H1 (cell line): ENCODE data around the gene CLDN6. TPM values are rescaled to one million over a fixed set of nuclear protein-coding genes. Genes with fewer than 3 reads are reported as not detected.

Experiments
- CTCF ChIA-PET: fragments of 300-600 bp; sonication (Branson Sonifier 250); formaldehyde crosslinking; loops from one replicate; lab custom pipeline; 2021; ENCODE audit not compliant: partially characterized antibody; lab: Charles Lee
- POLR2A ChIA-PET: fragments of 300-600 bp; sonication (Branson Sonifier 250); formaldehyde crosslinking; loops from one replicate; lab custom pipeline; 2021; ENCODE audit warnings: inconsistent platforms; ENCODE audit not compliant: partially characterized antibody; lab: Charles Lee
- DNase-seq, 2 experiments: peaks; one replicate each; pipeline versions ENCODE4 v3.0.0 to v3.0.0-alpha.2; 2010 to 2022; ENCODE audit warnings: low spot score in 2 of 2, low read depth in 1 of 2, mixed read lengths in 1 of 2
- FAIRE-seq: peaks from 2 replicates; lab custom pipeline; 2011; peaks lifted over from hg19 to GRCh38; lab: Jason Lieb, UNC
- H2AFZ ChIP-seq: 2 replicates; pipeline ENCODE4 v1.8.1; 2012; ENCODE audit warnings: low read length, inconsistent platforms
- H2AK5ac ChIP-seq: 2 replicates; pipeline ENCODE4 v1.6.1; 2013; ENCODE audit warnings: low read depth, low read length
- H2BK120ac ChIP-seq: replicated peaks from 2 replicates; pipeline ENCODE3; 2013; ENCODE audit warnings: low read depth, low read length, inconsistent platforms
- H2BK12ac ChIP-seq: 2 replicates; pipeline ENCODE4 v1.6.1; 2013; ENCODE audit warnings: low read depth, low read length
- H2BK15ac ChIP-seq: 2 replicates; pipeline ENCODE4 v1.6.1; 2013; ENCODE audit warnings: low read length
- H2BK20ac ChIP-seq: 2 replicates; pipeline ENCODE4 v1.6.1; 2013; ENCODE audit warnings: low read length
- H2BK5ac ChIP-seq: 2 replicates; pipeline ENCODE4 v1.6.1; 2013; ENCODE audit warnings: low read depth, low read length
- H3K14ac ChIP-seq: 2 replicates; pipeline ENCODE4 v1.6.1; 2013; ENCODE audit warnings: inconsistent platforms; ENCODE audit not compliant: insufficient read length
- H3K18ac ChIP-seq: 2 replicates; pipeline ENCODE4 v1.6.1; 2013; ENCODE audit warnings: low read length; ENCODE audit errors: extremely low read depth
- H3K23ac ChIP-seq: 2 replicates; pipeline ENCODE4 v1.6.1; 2013; ENCODE audit warnings: inconsistent platforms; ENCODE audit not compliant: insufficient read length
- H3K23me2 ChIP-seq: 2 replicates; pipeline ENCODE4 v1.6.1; 2013; ENCODE audit warnings: low read depth, low read length
- H3K27ac ChIP-seq: 2 replicates; pipeline ENCODE4 v1.6.1; 2011; ENCODE audit warnings: low read depth, low read length, inconsistent platforms
- H3K27me3 ChIP-seq, 4 experiments: replicated peaks in 1 of 4; 1 replicate in 1 of 4; 2 replicates in 3 of 4; pipeline versions ENCODE4 v1.6.1 to v1.8.1; 2011 to 2013; ENCODE audit warnings: low read length in 3 of 4, mild to moderate bottlenecking in 3 of 4, inconsistent platforms in 2 of 4, mixed read lengths in 2 of 4, moderate library complexity in 1 of 4; ENCODE audit not compliant: control insufficient read depth in 3 of 4, insufficient read depth in 3 of 4; ENCODE audit errors: extremely low read depth in 1 of 4
- H3K36me3 ChIP-seq, 4 experiments: 2 replicates each; pipeline versions ENCODE4 v1.6.1 to v1.8.1; 2011 to 2013; ENCODE audit warnings: mild to moderate bottlenecking in 4 of 4, low read length in 3 of 4, moderate library complexity in 2 of 4, control low read depth in 1 of 4, inconsistent platforms in 1 of 4; ENCODE audit not compliant: insufficient read depth in 4 of 4, control insufficient read depth in 2 of 4
- H3K4ac ChIP-seq: replicated peaks from 2 replicates; pipeline ENCODE3; 2013; ENCODE audit warnings: low read length, low read depth, mixed read lengths, inconsistent platforms; ENCODE audit not compliant: insufficient read length
- H3K4me1 ChIP-seq, 4 experiments: replicated peaks in 1 of 4; 1 replicate in 1 of 4; 2 replicates in 3 of 4; pipeline versions ENCODE4 v1.6.1 to v1.8.1; 2011 to 2013; ENCODE audit warnings: low read length in 3 of 4, inconsistent platforms in 2 of 4, mixed read lengths in 1 of 4; ENCODE audit not compliant: insufficient read depth in 4 of 4, control insufficient read depth in 3 of 4
- H3K4me2 ChIP-seq, 2 experiments: 2 replicates each; pipeline versions ENCODE4 v1.6.1 to v1.8.1; 2011 to 2013; ENCODE audit warnings: low read depth in 2 of 2, low read length in 2 of 2, control low read depth in 1 of 2, inconsistent platforms in 1 of 2, mild to moderate bottlenecking in 1 of 2; ENCODE audit not compliant: insufficient read depth in 1 of 2
- H3K4me3 ChIP-seq, 4 experiments: fragments of 200-600, 300-600 bp in 1 of 4; sonication (generic), shearing (Covaris generic), sonication (Bioruptor Twin) in 1 of 4; 2 replicates each; pipeline versions ENCODE4 v1.5.1 to v1.8.1; 2011 to 2016; ENCODE audit warnings: low read length in 4 of 4, low read depth in 3 of 4, control low read depth in 2 of 4, inconsistent platforms in 2 of 4, mild to moderate bottlenecking in 2 of 4, mixed read lengths in 1 of 4, moderate library complexity in 1 of 4; ENCODE audit not compliant: insufficient read depth in 2 of 4; ENCODE audit errors: extremely low read depth in 1 of 4
- H3K56ac ChIP-seq: replicated peaks from 2 replicates; pipeline ENCODE3; 2013; ENCODE audit warnings: low read depth, mild to moderate bottlenecking, mixed read lengths, low read length, inconsistent platforms; ENCODE audit not compliant: insufficient read length
- H3K79me1 ChIP-seq: 2 replicates; pipeline ENCODE4 v1.6.1; 2013; ENCODE audit warnings: low read depth, low read length, control low read depth
- H3K79me2 ChIP-seq, 2 experiments: 2 replicates each; pipeline versions ENCODE4 v1.6.1 to v1.8.1; 2012 to 2013; ENCODE audit warnings: low read length in 2 of 2, mild to moderate bottlenecking in 2 of 2, inconsistent platforms in 1 of 2; ENCODE audit not compliant: insufficient read depth in 2 of 2, control insufficient read depth in 1 of 2
- H3K9ac ChIP-seq, 4 experiments: replicated peaks in 1 of 4; 1 replicate in 1 of 4; 2 replicates in 3 of 4; pipeline versions ENCODE4 v1.6.1 to v1.8.1; 2011 to 2013; ENCODE audit warnings: low read depth in 3 of 4, low read length in 3 of 4, control low read depth in 2 of 4, mild to moderate bottlenecking in 2 of 4, moderate library complexity in 2 of 4, inconsistent platforms in 1 of 4; ENCODE audit errors: extremely low read depth in 1 of 4
- H3K9me3 ChIP-seq, 2 experiments: 2 replicates each; pipeline versions ENCODE4 v1.6.1 to v1.8.1; 2012 to 2013; ENCODE audit warnings: mild to moderate bottlenecking in 2 of 2, moderate library complexity in 2 of 2, control low read depth in 1 of 2, inconsistent platforms in 1 of 2, low read depth in 1 of 2, low read length in 1 of 2, mixed read lengths in 1 of 2; ENCODE audit not compliant: insufficient read depth in 2 of 2
- H4K20me1 ChIP-seq, 2 experiments: replicated peaks in 1 of 2; 2 replicates each; pipeline versions ENCODE3 to v1.8.1; 2011 to 2013; ENCODE audit warnings: inconsistent platforms in 2 of 2, low read length in 2 of 2, mild to moderate bottlenecking in 1 of 2; ENCODE audit not compliant: insufficient read depth in 2 of 2, control insufficient read depth in 1 of 2
- H4K5ac ChIP-seq: 2 replicates; pipeline ENCODE4 v1.6.1; 2013; ENCODE audit warnings: low read length, low read depth, mixed read lengths, inconsistent platforms; ENCODE audit not compliant: insufficient read length
- H4K8ac ChIP-seq: 2 replicates; pipeline ENCODE4 v1.8.0; 2013; ENCODE audit warnings: mild to moderate bottlenecking, moderate library complexity, low read length, inconsistent platforms; ENCODE audit not compliant: insufficient read depth; ENCODE audit errors: extremely low read depth
- H4K91ac ChIP-seq: replicated peaks from 2 replicates; pipeline ENCODE3; 2013; ENCODE audit warnings: low read length, mixed read lengths, inconsistent platforms; ENCODE audit not compliant: insufficient read length
- CBX5 ChIP-seq: fragments of 300-800, 300-1000 bp; sonication (generic); IDR thresholded peaks from 2 replicates; pipeline ENCODE4 v1.7.1; 2016; ENCODE audit warnings: antibody characterized with exemption, low read length, low read depth
- CBX8 ChIP-seq: fragments of 300-800, 300-1000 bp; sonication (generic); IDR thresholded peaks from 2 replicates; pipeline ENCODE4 v1.7.1; 2016; ENCODE audit warnings: low read depth, low read length, borderline replicate concordance
- JUN ChIP-seq: IDR thresholded peaks from 2 replicates; pipeline ENCODE4 v1.6.1; 2011; ENCODE audit warnings: low read depth, mild to moderate bottlenecking, improper control_type of control experiment, low read length
- POU5F1 ChIP-seq: IDR thresholded peaks from 2 replicates; pipeline ENCODE4 v1.6.1; 2011; ENCODE audit warnings: low read depth, mild to moderate bottlenecking, low read length, moderate library complexity
- TBP ChIP-seq: IDR thresholded peaks from 2 replicates; pipeline ENCODE4 v1.6.1; 2011; ENCODE audit warnings: low read depth, low read length, improper control_type of control experiment
- TEAD4 ChIP-seq: IDR thresholded peaks from 2 replicates; pipeline ENCODE4 v1.6.1; 2012; ENCODE audit warnings: low read depth, low read length, inconsistent platforms, mixed read lengths
- YY1 ChIP-seq: IDR thresholded peaks from 2 replicates; pipeline ENCODE4 v1.6.1; 2011; ENCODE audit warnings: low read depth, mild to moderate bottlenecking, low read length
- WGBS, 2 experiments: shearing (Covaris generic) in 1 of 2; methylation state at CpG; one replicate each; pipeline versions ENCODE4 v1.1.6 to v1.1.7; 2013 to 2015; ENCODE audit warnings: low lambda C conversion rate in 2 of 2, mixed read lengths in 2 of 2, inconsistent platforms in 1 of 2, low coverage in 1 of 2, missing lambda C conversion rate in 1 of 2; ENCODE audit not compliant: insufficient replicate concordance in 2 of 2, insufficient coverage in 1 of 2, insufficient read length in 1 of 2; ENCODE audit errors: extremely low coverage in 1 of 2, missing lambda C conversion rate in 1 of 2; 5-methylcytosine and 5-hydroxymethylcytosine counted together
- polyA plus RNA-seq, 7 experiments: library from polyadenylated mRNA; depleted of rRNA in 3 of 7; stranded (reverse) in 5 of 7; unstranded in 2 of 7; fragments of >200 nt in 5 of 7; fragments of 200-250 nt in 2 of 7; gene quantifications; 1 replicate in 5 of 7; 2 replicates in 1 of 7; 4 replicates in 1 of 7; pipeline versions ENCODE4 v1.2.1 to v1.2.3, GENCODE V29; 2011 to 2013; ENCODE audit warnings: missing spikeins in 2 of 7, mixed read lengths in 2 of 7
- total RNA-seq: library from RNA; stranded (reverse); fragmentation: NEBNext Ultra II Directional; extraction: Animal tissue kit (Norgen Biotek cat#: 25700); gene quantifications from 2 replicates; pipeline ENCODE4 v1.2.1, GENCODE V29; 2021

Gene CLDN6
- total and polyA plus RNA-seq, 2 of the 8 experiments (the other 6 are each of a cell fraction or from before 2014, with no cell fraction given) = 747 to 1,115 TPM

- POLR2A ChIA-PET = interaction anchor here (0.6 to 34.8 kb wide), 11 partner anchors 14 to 520 kb away, joined by 3 to 1808 read pairs (median 4); partner anchors contain the start of genes CLDN6, CLDN9, HCFC1R1 and KREMEN2
- Histone ChIP-seq H3K56ac (no peak overlapping the region), H3K18ac (no peak overlapping the region), H2BK12ac (no peak overlapping the region), H3K14ac (no peak overlapping the region), H3K36me3 (peaks cover 0 to under 1% (median 0%) of the 10 kb centered on the region in 4 experiments; a peak in 1 of 8 replicates), H2BK20ac (no peak overlapping the region), H4K5ac (no peak overlapping the region), H3K79me2 (no peaks in the 10 kb centered on the region), H3K23ac (no peak overlapping the region), H3K4ac (peak overlapping the region; percentile 69), H3K79me1 (0 out of 2 replicates have a peak, but pooled peaks cover 2% of the 10 kb centered on the region), H2AK5ac (peak overlapping the region; percentile 82; the same call in 1 of the 2 replicates), H2BK5ac (no peak overlapping the region), H3K23me2 (peaks cover 3% of the 10 kb centered on the region; the same call in 1 of the 2 replicates), H3K27ac (no peak overlapping the region), H4K8ac (peak overlapping the region; percentile 74; the same call in 1 of the 2 replicates), H3K27me3 (peaks cover 0 to 11% (median 3%) of the 10 kb centered on the region in 4 experiments; a peak in 1 of 7 replicates), H3K9me3 (no peaks in the 10 kb centered on the region), H2BK120ac (no peak overlapping the region), H2BK15ac (no peak overlapping the region), H3K4me3 (peak overlapping the region in 3 of 4 experiments; percentile 48 to 80 (median 53); a peak in 7 of 8 replicates), H3K4me2 (peak overlapping the region; percentile 78 to 85), H3K4me1 (peaks cover 3 to 24% (median 15%) of the 10 kb centered on the region in 4 experiments), H4K91ac (no peak overlapping the region), H3K9ac (no peak overlapping the region), H2AFZ (no peak overlapping the region), H4K20me1 (peaks cover 5 to 21% of the 10 kb centered on the region in 2 experiments)
- 73% methylated on average over 16 of the region's 19 CpGs; no CpG with 5 or more reads in 1 of the 2 experiments for WGBS, 2 experiments
- CTCF ChIA-PET = interaction anchor here (1.1 to 23.8 kb wide), 10 partner anchors 7 to 96 kb away, joined by 3 to 639 read pairs (median 64); partner anchors contain the start of genes CLDN6, CLDN9, HCFC1R1 and THOC6
- DNase-seq (no peak), FAIRE-seq (no peak)
- TF ChIP-seq CBX8 = no peak
- no peak for TF ChIP-seq YY1
- no peak for TF ChIP-seq TBP
- TF ChIP-seq TEAD4 = no peak
- TF ChIP-seq CBX5 = no peak
- TF ChIP-seq POU5F1 = no peak
- no peak for TF ChIP-seq JUN
These were observed 17.4 kb upstream of the CLDN6 start for GRCh38 chr16:3035289-3035971.
